GM10248 (cell line): ENCODE measurements around the gene SCRT2.

Experiments used
- CTCF ChIA-PET: fragments of 300-600 bp; sonication (Branson Sonifier 250); formaldehyde crosslinking; extraction: SDS; loops from one replicate; lab custom pipeline; 2021; ENCODE audit warnings: antibody characterized with exemption; lab: Yijun Ruan, JAX
- POLR2A ChIA-PET: fragments of 350-650 bp; sonication (Branson Sonifier 250); formaldehyde crosslinking; extraction: SDS; loops from one replicate; lab custom pipeline; 2020; ENCODE audit warnings: antibody characterized with exemption; lab: Yijun Ruan, JAX
- DNase-seq: peaks from one replicate; pipeline ENCODE4 v3.0.0; 2012; ENCODE audit errors: extremely low spot score
- TF ChIP-seq, protein P1 (sequence below): IDR thresholded peaks from 2 replicates; pipeline ENCODE4 v1.5.1; 2012; ENCODE audit warnings: mild to moderate bottlenecking, low read depth; ENCODE audit errors: extremely low read depth, missing control alignments, control extremely low read depth

The SCRT2 gene

DNA sequence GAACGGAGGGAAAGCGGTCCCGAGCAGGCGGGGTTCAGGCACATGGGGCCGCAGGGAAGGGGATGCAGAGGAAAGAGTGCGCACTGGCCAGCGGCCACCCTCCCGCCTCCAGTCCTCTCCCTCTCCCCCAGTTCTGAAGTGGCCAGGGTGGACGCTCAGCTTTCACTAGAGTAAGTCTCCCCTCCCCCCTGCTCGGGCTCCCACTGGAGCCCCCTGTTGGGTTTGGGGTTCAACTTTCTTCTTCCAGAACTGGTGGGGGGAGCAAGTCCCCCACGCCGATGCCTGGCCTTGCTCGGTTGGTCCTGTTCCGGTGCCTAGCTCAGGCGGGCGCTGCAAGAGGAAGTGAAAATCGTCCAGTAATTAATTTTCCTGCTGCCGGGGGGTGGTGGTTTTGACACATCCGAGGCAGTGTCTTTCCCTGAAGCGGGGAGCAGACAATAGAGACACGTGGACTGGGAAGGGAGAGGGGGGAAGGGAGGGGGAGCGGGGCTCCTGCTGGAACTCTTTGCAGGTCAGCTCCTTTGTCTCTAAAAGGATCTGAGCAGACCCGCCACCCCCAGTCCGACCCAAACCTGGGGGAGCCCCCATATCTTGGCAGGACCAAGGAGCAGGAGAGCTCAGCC is 824 bp upstream of the SCRT2 start:
- POLR2A ChIA-PET: no interaction called here
- TF ChIP-seq, protein P1, sequence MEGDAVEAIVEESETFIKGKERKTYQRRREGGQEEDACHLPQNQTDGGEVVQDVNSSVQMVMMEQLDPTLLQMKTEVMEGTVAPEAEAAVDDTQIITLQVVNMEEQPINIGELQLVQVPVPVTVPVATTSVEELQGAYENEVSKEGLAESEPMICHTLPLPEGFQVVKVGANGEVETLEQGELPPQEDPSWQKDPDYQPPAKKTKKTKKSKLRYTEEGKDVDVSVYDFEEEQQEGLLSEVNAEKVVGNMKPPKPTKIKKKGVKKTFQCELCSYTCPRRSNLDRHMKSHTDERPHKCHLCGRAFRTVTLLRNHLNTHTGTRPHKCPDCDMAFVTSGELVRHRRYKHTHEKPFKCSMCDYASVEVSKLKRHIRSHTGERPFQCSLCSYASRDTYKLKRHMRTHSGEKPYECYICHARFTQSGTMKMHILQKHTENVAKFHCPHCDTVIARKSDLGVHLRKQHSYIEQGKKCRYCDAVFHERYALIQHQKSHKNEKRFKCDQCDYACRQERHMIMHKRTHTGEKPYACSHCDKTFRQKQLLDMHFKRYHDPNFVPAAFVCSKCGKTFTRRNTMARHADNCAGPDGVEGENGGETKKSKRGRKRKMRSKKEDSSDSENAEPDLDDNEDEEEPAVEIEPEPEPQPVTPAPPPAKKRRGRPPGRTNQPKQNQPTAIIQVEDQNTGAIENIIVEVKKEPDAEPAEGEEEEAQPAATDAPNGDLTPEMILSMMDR: no peak
- no peak for DNase-seq
- CTCF ChIA-PET: interaction anchor here (4.9 kb wide), 1 partner anchor 9 kb away, joined by 23 read pairs; no protein-coding TSS in a partner anchor

DNA sequence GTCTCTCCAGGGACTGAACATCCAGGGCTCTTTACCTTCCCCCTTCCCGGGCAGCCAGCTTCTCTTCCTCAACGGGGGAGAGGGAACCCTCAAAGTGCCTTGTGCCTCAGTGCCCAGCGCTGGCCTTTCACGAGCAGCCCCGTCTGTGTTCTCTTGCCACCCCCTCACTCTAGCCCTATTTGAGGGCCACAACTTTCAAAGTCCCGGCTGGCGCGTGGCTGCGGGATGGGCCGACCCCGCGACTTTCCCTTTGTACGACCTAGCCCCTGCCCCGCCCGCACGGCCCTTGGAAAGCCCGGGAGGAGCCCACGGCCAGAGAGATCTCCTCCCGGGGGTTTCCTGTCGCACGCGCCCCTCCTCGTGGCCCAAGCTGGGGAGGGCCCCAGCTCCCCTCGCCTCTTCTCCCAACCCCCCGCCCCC is 559 bp downstream of the SCRT2 start:
- TF ChIP-seq, protein P1: no peak
- POLR2A ChIA-PET: no interaction called here
- CTCF ChIA-PET: interaction anchor here (1.8 to 4.9 kb wide), 2 partner anchors 8 to 112 kb away, joined by 4 to 23 read pairs; no protein-coding TSS in a partner anchor
- DNase-seq: no peak

DNA sequence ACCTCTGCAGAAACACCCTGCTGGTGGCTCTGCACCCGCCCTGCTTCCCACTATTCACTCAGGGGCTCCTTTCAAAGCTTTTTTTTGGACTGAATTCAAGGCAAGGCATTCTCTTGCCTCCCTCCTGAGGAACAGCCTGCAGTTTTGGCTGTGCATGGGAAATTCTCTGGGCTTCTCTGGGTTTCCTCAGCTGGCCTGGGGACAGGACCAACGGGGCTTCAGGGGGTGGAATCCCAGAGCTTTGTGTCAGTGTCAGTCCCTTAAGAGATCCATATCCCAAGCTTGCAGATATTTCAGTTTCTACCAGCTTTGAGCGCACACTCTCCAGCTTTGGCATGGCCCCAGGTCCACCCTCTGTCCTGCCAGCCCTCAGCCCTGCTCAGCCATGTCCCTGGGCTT is 2.0 kb downstream of the SCRT2 start:
- DNase-seq: no peak
- CTCF ChIA-PET: interaction anchor here (1.1 to 1.8 kb wide), 3 partner anchors 27 to 113 kb away, joined by 3 to 4 read pairs (median 3); no protein-coding TSS in a partner anchor

DNA sequence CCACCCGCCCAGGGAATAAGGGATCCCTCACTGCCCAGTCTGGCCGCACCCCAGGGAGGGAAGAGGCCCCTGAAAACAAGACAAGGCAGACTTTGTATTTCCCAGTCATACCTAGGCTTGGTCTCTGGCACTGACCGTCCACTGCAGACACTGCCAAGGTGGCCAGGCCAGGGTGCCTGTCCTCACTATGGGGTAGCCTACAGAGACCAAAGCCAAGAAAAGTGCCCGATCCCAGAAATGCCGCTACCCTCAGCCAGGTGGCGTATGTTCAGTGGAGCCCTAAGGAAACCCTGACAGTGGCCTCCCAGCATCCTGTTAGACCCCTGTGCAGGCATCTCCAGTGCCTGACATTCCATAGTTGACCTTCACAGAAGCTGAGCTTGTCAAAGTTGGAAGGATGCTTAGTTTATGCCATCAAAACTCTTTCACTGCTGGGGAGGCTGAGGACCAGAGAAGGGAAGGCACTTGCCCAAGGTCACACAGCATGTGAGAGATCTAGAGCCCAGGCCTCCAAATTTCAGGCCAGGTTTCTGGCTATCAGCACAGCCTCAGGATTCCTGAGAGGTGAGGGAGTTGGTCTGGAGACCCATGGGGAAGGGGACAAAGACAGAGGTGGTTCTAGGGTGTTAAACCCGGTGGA is 2.5 kb downstream of the SCRT2 start:
- POLR2A ChIA-PET: no interaction called here
- TF ChIP-seq, protein P1: no peak
- CTCF ChIA-PET: interaction anchor here (1.1 to 1.5 kb wide), 3 partner anchors 27 to 112 kb away, joined by 3 to 4 read pairs (median 3); no protein-coding TSS in a partner anchor
- no peak for DNase-seq

More for the DNA sequence above, 2.0 kb downstream of the SCRT2 start:
- POLR2A ChIA-PET: no interaction called here
- TF ChIP-seq, protein P1: no peak

DNA sequence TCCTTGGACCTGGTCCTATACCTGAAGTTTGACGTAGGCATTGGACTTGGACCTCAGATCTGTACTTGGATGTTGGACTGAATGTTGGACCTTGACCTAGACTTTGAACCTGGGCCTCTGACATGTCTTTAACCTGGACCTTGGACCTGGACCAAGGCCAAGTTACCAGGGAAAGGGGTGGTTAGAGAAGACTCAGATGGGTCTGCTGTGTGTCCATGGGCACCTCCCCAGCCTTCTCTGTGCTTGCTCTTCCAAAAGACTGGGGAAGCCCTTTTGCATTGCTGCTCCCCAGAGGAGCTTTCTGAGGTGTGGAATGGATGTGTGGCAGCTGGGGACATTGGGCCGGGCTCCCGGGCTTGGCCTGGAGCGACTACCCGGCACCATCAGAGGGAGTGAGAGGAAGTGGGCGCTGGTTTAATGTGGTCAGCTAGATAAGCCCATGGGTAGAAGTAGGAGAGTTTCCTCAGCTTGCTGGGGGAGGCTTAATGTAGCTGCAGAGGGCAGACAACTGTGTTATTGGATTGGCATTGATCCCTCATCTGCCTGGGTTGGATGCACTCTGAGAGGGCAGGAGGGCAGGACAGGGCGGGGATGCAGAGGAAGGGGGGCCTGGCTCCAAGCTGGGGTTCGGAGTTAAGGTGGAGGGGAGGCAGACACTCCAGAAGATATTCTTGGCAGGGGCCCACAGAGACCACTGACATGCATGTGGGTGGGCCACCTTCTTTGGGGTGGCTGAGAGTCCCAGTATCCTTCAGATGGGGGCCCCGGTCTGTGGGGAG is 4.2 kb downstream of the SCRT2 start:
- ChIA-PET POLR2A (no interaction called here), CTCF (interaction anchor here (1.5 kb wide), 1 partner anchor 26 kb away, joined by 4 read pairs; no protein-coding TSS in a partner anchor)
- TF ChIP-seq, protein P1: no peak
- DNase-seq: no peak

DNA sequence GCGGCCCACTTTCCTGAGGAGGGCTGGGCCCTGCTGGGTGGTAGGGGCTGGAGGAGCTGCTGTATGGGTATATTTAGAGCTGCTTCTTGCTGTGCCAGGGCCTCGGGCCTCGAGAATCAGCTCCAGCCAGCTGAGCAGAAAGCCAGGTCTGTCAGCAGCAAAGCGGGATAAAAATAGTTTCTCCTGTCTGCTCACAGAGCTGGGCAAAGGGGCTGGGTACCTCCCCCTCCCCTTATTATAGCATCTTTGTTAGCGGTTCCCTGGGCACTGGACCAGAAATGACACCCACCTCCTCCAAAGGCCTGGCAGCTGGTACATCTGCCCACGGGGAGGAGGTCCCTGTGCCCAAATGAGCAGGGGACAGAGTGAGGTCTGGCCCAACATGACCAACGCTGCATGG is 6.0 kb downstream of the SCRT2 start:
- ChIA-PET CTCF (interaction anchor here (0.9 to 7.9 kb wide), 4 partner anchors 13 to 315 kb away, joined by 3 to 69 read pairs (median 22); no protein-coding TSS in a partner anchor), POLR2A (no interaction called here)
- DNase-seq: no peak
- TF ChIP-seq, protein P1: no peak
